Measurements from ENCODE around the gene ATP1B1.
"Not testable (repeated sequence)": the region's sequence is repeated elsewhere in the genome, so short reads cannot be mapped to it uniquely, and the experiment has no call there.

Gene ATP1B1

GRCh38 chr1:169115891-169116585 is 9.5 kb downstream of the ATP1B1 start:
- no peak for DNase-seq (ENCODE audit: low spot score)

- no peak for DNase-seq (ENCODE audit: low spot score)
Observed at GRCh38 chr1:169117014-169117413, 10.5 kb downstream of the ATP1B1 start.

GRCh38 chr1:169117599-169117998 is 11.1 kb downstream of the ATP1B1 start:
- no peak for DNase-seq (ENCODE audit: low spot score)

GRCh38 chr1:169118227-169118626 is 11.7 kb downstream of the ATP1B1 start:
- DNase-seq (ENCODE audit: low spot score), result no peak

GRCh38 chr1:169119405-169119804 is 12.9 kb downstream of the ATP1B1 start:
- no peak for DNase-seq (ENCODE audit: low spot score)

GRCh38 chr1:169120066-169120465 is 13.6 kb downstream of the ATP1B1 start:
- DNase-seq (ENCODE audit: low spot score), result no peak

GRCh38 chr1:169121146-169121923 is 14.8 kb downstream of the ATP1B1 start:
- no peak for DNase-seq (ENCODE audit: low spot score)

GRCh38 chr1:169122976-169123375 is 16.5 kb downstream of the ATP1B1 start:
- no peak for DNase-seq (ENCODE audit: low spot score)

GRCh38 chr1:169124459-169124858 is 18.0 kb downstream of the ATP1B1 start:
- no peak for DNase-seq (ENCODE audit: low spot score)

- not testable (repeated sequence) for DNase-seq (ENCODE audit: low spot score)
Observed at GRCh38 chr1:169125597-169125996, 19.1 kb downstream of the ATP1B1 start.

- no peak for DNase-seq (ENCODE audit: low spot score)
Observed at GRCh38 chr1:169126335-169126734, 19.8 kb downstream of the ATP1B1 start.

GRCh38 chr1:169127305-169127704 is 20.8 kb downstream of the ATP1B1 start:
- no peak for DNase-seq (ENCODE audit: low spot score)

- DNase-seq (ENCODE audit: low spot score), result no peak
Observed at GRCh38 chr1:169128562-169128961, 22.1 kb downstream of the ATP1B1 start.

- no peak for DNase-seq (ENCODE audit: low spot score)
Observed at GRCh38 chr1:169129109-169129784, 22.8 kb downstream of the ATP1B1 start.

- DNase-seq (ENCODE audit: low spot score), result no peak
Observed at GRCh38 chr1:169130683-169131082, 24.2 kb downstream of the ATP1B1 start.

GRCh38 chr1:169132512-169133227 is 26.2 kb downstream of the ATP1B1 start:
- no peak for DNase-seq (ENCODE audit: low spot score)

GRCh38 chr1:169133228-169133576 is 26.7 kb downstream of the ATP1B1 start:
- DNase-seq (ENCODE audit: low spot score), result no peak

GRCh38 chr1:169133801-169134502 is 27.5 kb downstream of the ATP1B1 start:
- DNase-seq (ENCODE audit: low spot score), result no peak

- DNase-seq (ENCODE audit: low spot score), result no peak
Observed at GRCh38 chr1:169137357-169137756, 30.9 kb downstream of the ATP1B1 start.

GRCh38 chr1:169138866-169139670 is 32.6 kb downstream of the ATP1B1 start:
- DNase-seq (ENCODE audit: low spot score), result no peak
